Measurements from ENCODE around the gene HOXC11. TPM values are rescaled to one million over a fixed set of nuclear protein-coding genes. Genes with fewer than 3 reads are reported as not detected.

The HOXC11 gene
- total and polyA plus RNA-seq, 2 of the 4 experiments (the other 2 are of a cell fraction), result not detected

- Histone ChIP-seq H3K14ac (replicated peaks; ENCODE audit: low read depth, low read length) (no peak overlapping the region), H2BK20ac (ENCODE audit: low read depth, low read length) (no peak overlapping the region), H3K9ac (ENCODE audit: low read depth, low read length) (no peak overlapping the region), H4K91ac (ENCODE audit: insufficient read depth, low read depth, low read length) (no peak overlapping the region), H2AK9ac (replicated peaks; ENCODE audit: low read depth, low read length, poor library complexity) (no peak overlapping the region), H4K20me1 (ENCODE audit: insufficient read depth, low read length) (no peaks in the 10 kb centered on the region), H3K27me3 (ENCODE audit: control insufficient read depth, insufficient read depth, low read length) (peaks cover 95% of the 10 kb centered on the region), H3K27ac (ENCODE audit: insufficient read depth, low read length) (no peak overlapping the region), H2AFZ (replicated peaks; ENCODE audit: low read length, poor library complexity) (no peak overlapping the region), H3K9me3 (ENCODE audit: control insufficient read depth, insufficient read depth, low read length) (peaks cover 6% of the 10 kb centered on the region; the same call in 1 of the 2 replicates), H2BK15ac (ENCODE audit: low read depth, low read length) (no peak overlapping the region), H3K56ac (ENCODE audit: extremely low read depth, insufficient read depth, low read length) (no peak overlapping the region), H2AK5ac (ENCODE audit: low read depth, low read length) (no peak overlapping the region), H3K79me1 (ENCODE audit: low read depth in 1 of 2, low read length in 2 of 2) (no peaks in the 10 kb centered on the region), H3K4me2 (ENCODE audit: low read depth, low read length) (no peak overlapping the region), H2BK5ac (ENCODE audit: low read depth, low read length, poor library complexity, severe bottlenecking) (no peak overlapping the region), H3K9me1 (ENCODE audit: insufficient read depth, low read length) (no peaks in the 10 kb centered on the region), H3K36me3 (ENCODE audit: control insufficient read depth, insufficient read depth, low read length) (no peaks in the 10 kb centered on the region), H4K8ac (ENCODE audit: low read depth in 2 of 2, low read length in 2 of 2) (no peak overlapping the region), H2BK120ac (ENCODE audit: low read depth, low read length) (no peak overlapping the region), H3K4ac (ENCODE audit: low read depth, low read length) (no peak overlapping the region), H4K5ac (ENCODE audit: low read depth, low read length) (no peak overlapping the region), H3K4me3 (ENCODE audit: insufficient read depth, low read depth, low read length) (no peak overlapping the region), H3K23ac (ENCODE audit: low read depth, low read length) (no peak overlapping the region), H3K18ac (ENCODE audit: low read depth, low read length) (no peak overlapping the region), H3K4me1 (ENCODE audit: control insufficient read depth, insufficient read depth, low read length) (no peaks in the 10 kb centered on the region)
- dilution Hi-C loops (cut with HindIII; ENCODE audit: low sequenced_read_pairs, unreplicated experiment), result no loop called here
- intact Hi-C loops (cut with micrococcal nuclease), result no loop called here
- CTCF ChIA-PET, result no interaction called here
- TF ChIP-seq FOS (IDR thresholded peaks at IDR 0.05; ENCODE audit: low read depth, low read length) (no peak), NFE2L2 (IDR thresholded peaks at IDR 0.05; ENCODE audit: low read depth, low read length) (no peak), MAFK (IDR thresholded peaks at IDR 0.05; ENCODE audit: low read depth, low read length) (no peak), BHLHE40 (IDR thresholded peaks at IDR 0.05; ENCODE audit: low read depth, low read length) (no peak), RAD21 (IDR thresholded peaks at IDR 0.05; ENCODE audit: low read length) (no peak)
- no peak for ATAC-seq (ENCODE audit: low read depth)
- WGBS, 2 experiments (ENCODE audit: extremely low coverage in 2 of 2, insufficient read length in 1 of 2), result 17% methylated on average over 2 of the region's 9 CpGs; no CpG with 5 or more reads in 1 of the 2 experiments
- POLR2A ChIA-PET (ENCODE audit: unreplicated experiment), result no interaction called here
- BruUV-seq (replicated peaks), result no TSS peak
- DNase-seq, result no peak
- in situ Hi-C loops (cut with MboI; ENCODE audit: low sequenced_read_pairs), result no loop called here
Measured at GRCh38 chr12:53948650-53949593, 24.0 kb upstream of the HOXC11 start.
